T-helper 1 cell treated with Interleukin-12 subunit alpha and Interleukin-12 subunit beta and Interleukin-4 antibody, amounts not matched to agents 30 ng/mL and 1 ng/mL, for 36 hours (primary cell): ENCODE data around the gene MFSD11. TPM values are rescaled to one million over a fixed set of nuclear protein-coding genes. Genes with fewer than 3 reads are reported as not detected.
"Not testable (repeated sequence)": the region's sequence is repeated elsewhere in the genome, so short reads cannot be mapped to it uniquely, and the experiment has no call there.

Source experiments
- intact Hi-C: fragments of 100-400 bp; cut with micrococcal nuclease; formaldehyde crosslinking; loops from one replicate; pipeline ENCODE4 v1.15.1; 2024
- total RNA-seq: library from RNA; stranded (reverse); gene quantifications from 2 replicates; pipeline ENCODE4 v1.2.3, GENCODE V29; 2022

Gene MFSD11
- total RNA-seq, 1 donor from 2014 or later, result 25.1 TPM

- intact Hi-C loops, result no loop called here
These were observed 29.7 kb upstream of the MFSD11 start for GRCh38 chr17:76707985-76708807.

GRCh38 chr17:76709077-76709950, 28.6 kb upstream of the MFSD11 start:
- intact Hi-C loops, result no loop called here

GRCh38 chr17:76709951-76710862, 27.7 kb upstream of the MFSD11 start:
- intact Hi-C loops, result loop anchor here (2.0 kb wide), 1 partner anchor 17 kb away; the partner anchor contains the start of genes JMJD6 and METTL23

GRCh38 chr17:76710863-76711611, 26.9 kb upstream of the MFSD11 start, which contains the start of gene MXRA7:
Gene MXRA7, minus strand, starts transcription at chr17:76710965. Its CDS starts 19 bp downstream, at chr17:76710946.
- intact Hi-C loops, result loop anchor here (2.0 kb wide), 1 partner anchor 16 kb away; the partner anchor contains the start of genes JMJD6 and METTL23

- intact Hi-C loops, result not testable (repeated sequence)
These were observed 25.6 kb upstream of the MFSD11 start for GRCh38 chr17:76712321-76712720.

GRCh38 chr17:76713765-76714164, 24.2 kb upstream of the MFSD11 start:
- intact Hi-C loops, result loop anchor here (2.0 kb wide), 1 partner anchor 199 kb away; no protein-coding TSS in a partner anchor

GRCh38 chr17:76714336-76714735, 23.6 kb upstream of the MFSD11 start:
- intact Hi-C loops, result loop anchor here (2.0 kb wide), 1 partner anchor 200 kb away; no protein-coding TSS in a partner anchor

- intact Hi-C loops, result loop anchor here (1.0 to 2.0 kb wide), 4 partner anchors 34 to 200 kb away; no protein-coding TSS in a partner anchor
These were observed 23.0 kb upstream of the MFSD11 start for GRCh38 chr17:76714822-76715495.

- intact Hi-C loops, result loop anchor here (1.0 to 2.0 kb wide), 4 partner anchors 34 to 201 kb away; no protein-coding TSS in a partner anchor
These were observed 22.5 kb upstream of the MFSD11 start for GRCh38 chr17:76715496-76715830.

- intact Hi-C loops, result loop anchor here (1.0 kb wide), 1 partner anchor 10 kb away; the partner anchor contains the start of genes JMJD6 and METTL23
These were observed 21.6 kb upstream of the MFSD11 start for GRCh38 chr17:76716146-76716838.

GRCh38 chr17:76716839-76717215, 21.1 kb upstream of the MFSD11 start:
- intact Hi-C loops, result loop anchor here (1.0 kb wide), 1 partner anchor 9 kb away; the partner anchor contains the start of genes JMJD6 and METTL23

GRCh38 chr17:76718516-76718915, 19.4 kb upstream of the MFSD11 start:
- intact Hi-C loops, result no loop called here

- intact Hi-C loops, result no loop called here
These were observed 17.7 kb upstream of the MFSD11 start for GRCh38 chr17:76720211-76720610.

- intact Hi-C loops, result no loop called here
These were observed 17.0 kb upstream of the MFSD11 start for GRCh38 chr17:76720941-76721340.

- intact Hi-C loops, result no loop called here
These were observed 16.5 kb upstream of the MFSD11 start for GRCh38 chr17:76721463-76721862.

- intact Hi-C loops, result no loop called here
These were observed 15.6 kb upstream of the MFSD11 start for GRCh38 chr17:76722279-76722678.

- intact Hi-C loops, result not testable (repeated sequence)
These were observed 14.9 kb upstream of the MFSD11 start for GRCh38 chr17:76722977-76723376.

GRCh38 chr17:76723812-76724211, 14.1 kb upstream of the MFSD11 start:
- intact Hi-C loops, result no loop called here
